Kidney epithelial cell (primary cell): ENCODE results near the gene DNAJC22. TPM values are rescaled to one million over a fixed set of nuclear protein-coding genes. Genes with fewer than 3 reads are reported as not detected.

Source experiments
- DNase-seq: peaks from one replicate; pipeline ENCODE4 v3.0.0-alpha.2; 2010; ENCODE audit warnings: low read depth
- H3K27me3 ChIP-seq: 2 replicates; pipeline ENCODE4 v1.6.0; 2011; ENCODE audit warnings: low read length; ENCODE audit not compliant: control insufficient read depth, insufficient read depth
- H3K36me3 ChIP-seq: 2 replicates; pipeline ENCODE4 v1.5.1; 2011; ENCODE audit warnings: low read length; ENCODE audit not compliant: control insufficient read depth, insufficient read depth
- H3K4me3 ChIP-seq: 2 replicates; pipeline ENCODE4 v1.5.1; 2011; ENCODE audit warnings: low read depth, mild to moderate bottlenecking, control low read depth, low read length
- total RNA-seq: library from RNA; depleted of rRNA; stranded (reverse); fragments of >200 nt; gene quantifications from 2 replicates; pipeline ENCODE4 v1.2.3, GENCODE V29; 2015
- TF ChIP-seq, protein P1 (sequence below): IDR thresholded peaks from 2 replicates; pipeline ENCODE4 v1.5.1; 2011; ENCODE audit warnings: mild to moderate bottlenecking, moderate library complexity, low read length, control low read depth, inconsistent platforms; ENCODE audit not compliant: insufficient read depth, poor library complexity, severe bottlenecking

Gene DNAJC22
- total RNA-seq, 1 donor from 2014 or later = 1.6 TPM

DNA sequence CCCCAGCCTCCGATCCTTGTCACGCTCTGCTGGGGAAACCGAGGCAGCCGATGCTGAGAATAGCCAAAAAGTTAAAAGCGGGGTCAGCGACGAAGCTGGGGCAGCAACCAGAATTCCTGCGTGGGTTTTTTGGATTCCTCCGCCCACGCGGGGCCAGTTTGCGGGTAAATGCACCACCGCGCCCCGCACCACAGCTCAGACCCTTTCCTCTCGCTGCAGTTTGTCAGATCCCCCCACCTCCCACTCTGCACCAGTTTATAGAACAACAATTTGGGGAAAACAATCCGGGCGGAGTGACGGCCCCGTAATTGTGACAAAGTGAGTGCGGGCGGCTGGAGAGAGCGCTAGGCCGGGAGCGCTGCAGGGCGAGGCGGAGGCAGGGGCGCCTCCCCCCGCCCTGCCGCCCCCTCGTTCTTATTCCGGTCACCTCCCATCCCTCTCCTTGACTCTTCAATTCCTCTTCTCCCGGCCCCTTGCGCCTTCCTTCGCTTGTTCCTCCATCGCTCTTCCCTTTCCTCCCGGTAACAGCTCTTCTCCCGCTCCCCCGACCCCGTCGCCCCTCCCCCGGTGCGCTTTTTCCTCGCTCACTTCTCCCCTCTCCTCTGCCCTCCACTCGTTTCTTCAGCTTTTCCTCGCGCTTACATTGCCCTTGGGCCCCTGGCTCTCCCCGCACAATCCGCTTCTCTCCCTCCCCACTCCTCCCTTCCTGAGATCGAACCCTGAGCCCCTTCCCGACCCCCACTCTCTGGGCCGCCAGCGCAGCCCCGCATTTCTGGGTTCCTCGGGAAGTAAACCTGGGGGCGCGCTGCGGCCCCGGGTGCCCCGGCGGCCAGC, 646 bp upstream of the DNAJC22 start:
- DNase-seq = no peak
- Histone ChIP-seq H3K27me3 (peaks cover 53% of the 10 kb centered on the region), H3K4me3 (peak overlapping the region; percentile 2), H3K36me3 (no peaks in the 10 kb centered on the region)
- TF ChIP-seq, protein P1, sequence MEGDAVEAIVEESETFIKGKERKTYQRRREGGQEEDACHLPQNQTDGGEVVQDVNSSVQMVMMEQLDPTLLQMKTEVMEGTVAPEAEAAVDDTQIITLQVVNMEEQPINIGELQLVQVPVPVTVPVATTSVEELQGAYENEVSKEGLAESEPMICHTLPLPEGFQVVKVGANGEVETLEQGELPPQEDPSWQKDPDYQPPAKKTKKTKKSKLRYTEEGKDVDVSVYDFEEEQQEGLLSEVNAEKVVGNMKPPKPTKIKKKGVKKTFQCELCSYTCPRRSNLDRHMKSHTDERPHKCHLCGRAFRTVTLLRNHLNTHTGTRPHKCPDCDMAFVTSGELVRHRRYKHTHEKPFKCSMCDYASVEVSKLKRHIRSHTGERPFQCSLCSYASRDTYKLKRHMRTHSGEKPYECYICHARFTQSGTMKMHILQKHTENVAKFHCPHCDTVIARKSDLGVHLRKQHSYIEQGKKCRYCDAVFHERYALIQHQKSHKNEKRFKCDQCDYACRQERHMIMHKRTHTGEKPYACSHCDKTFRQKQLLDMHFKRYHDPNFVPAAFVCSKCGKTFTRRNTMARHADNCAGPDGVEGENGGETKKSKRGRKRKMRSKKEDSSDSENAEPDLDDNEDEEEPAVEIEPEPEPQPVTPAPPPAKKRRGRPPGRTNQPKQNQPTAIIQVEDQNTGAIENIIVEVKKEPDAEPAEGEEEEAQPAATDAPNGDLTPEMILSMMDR = no peak

DNA sequence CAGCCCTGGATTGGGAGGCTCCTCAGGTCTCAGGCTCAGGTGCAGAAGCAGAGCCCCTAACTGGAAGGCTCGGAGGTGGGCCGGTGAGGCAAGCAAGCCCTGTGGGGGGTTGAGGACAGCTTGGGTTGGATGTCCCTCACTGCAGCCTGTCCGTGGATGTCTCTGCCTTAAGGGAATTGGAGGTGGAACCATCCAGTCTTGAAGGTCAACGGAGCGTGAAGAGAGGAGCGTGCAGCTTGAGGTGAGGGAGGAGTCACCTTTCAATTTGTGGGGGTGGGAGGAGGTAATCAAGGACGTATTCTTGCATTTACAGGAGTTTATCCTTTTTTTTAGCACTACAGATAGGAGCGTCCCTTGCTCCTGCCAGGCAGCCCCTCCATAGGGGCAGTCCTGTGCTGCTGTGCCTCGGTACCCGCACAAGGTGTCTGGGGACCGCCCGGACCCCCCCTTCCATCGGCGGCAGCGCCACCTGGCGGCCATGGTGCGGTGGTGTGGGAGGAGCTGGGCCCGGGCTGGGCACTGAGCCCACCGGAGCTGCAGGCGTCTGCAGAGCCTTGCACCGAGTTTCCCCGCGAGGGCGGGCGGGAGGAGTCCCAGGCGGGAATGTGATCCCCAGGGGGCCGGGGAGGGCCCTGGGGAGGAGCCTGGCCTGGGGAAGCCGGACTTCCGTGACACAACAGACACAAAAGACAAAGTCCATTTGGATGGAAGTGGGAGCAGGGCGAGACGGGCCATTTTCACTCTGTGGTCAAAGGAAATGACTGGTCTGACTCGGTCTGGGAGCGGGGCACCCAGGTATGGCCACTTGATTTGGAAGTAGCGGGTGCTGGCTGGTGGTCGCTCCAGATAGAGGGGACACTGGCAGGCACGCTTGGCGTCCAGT, 864 bp downstream of the DNAJC22 start:
- TF ChIP-seq, protein P1 = peak; percentile 94
- H3K4me3 ChIP-seq = peak overlapping the region; percentile 4
- no peaks in the 10 kb centered on the region for H3K36me3 ChIP-seq
- DNase-seq = no peak
- peaks cover 38% of the 10 kb centered on the region for H3K27me3 ChIP-seq

DNA sequence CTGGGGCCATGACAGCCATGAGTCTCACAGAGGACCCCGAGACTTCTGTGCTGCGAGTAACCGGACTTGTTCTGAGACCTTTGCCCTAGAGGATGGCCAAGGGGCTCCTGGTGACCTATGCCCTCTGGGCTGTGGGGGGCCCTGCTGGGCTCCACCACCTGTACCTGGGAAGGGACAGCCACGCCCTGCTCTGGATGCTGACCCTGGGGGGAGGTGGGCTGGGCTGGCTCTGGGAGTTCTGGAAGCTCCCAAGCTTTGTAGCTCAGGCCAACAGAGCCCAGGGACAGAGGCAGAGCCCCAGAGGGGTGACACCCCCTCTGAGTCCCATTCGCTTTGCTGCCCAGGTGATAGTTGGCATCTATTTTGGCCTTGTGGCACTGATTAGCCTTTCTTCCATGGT, 2.1 kb downstream of the DNAJC22 start:
- Histone ChIP-seq H3K27me3 (peaks cover 27% of the 10 kb centered on the region), H3K4me3 (no peak overlapping the region)
- TF ChIP-seq, protein P1 = no peak

DNA sequence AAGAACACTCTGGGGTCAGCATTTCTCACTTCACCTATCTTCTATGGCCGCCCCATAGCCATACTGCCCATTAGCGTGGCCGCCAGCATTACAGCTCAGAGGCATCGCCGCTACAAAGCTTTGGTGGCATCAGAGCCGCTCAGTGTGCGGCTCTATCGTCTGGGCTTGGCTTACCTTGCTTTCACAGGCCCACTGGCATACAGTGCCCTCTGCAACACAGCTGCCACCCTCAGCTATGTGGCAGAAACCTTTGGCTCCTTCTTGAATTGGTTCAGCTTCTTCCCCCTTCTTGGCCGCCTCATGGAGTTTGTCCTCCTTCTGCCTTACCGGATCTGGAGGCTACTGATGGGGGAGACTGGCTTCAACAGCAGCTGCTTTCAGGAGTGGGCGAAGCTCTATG, 2.6 kb downstream of the DNAJC22 start:
- no peaks in the 10 kb centered on the region for H3K36me3 ChIP-seq
- H3K4me3 ChIP-seq = no peak overlapping the region
- DNase-seq = no peak
- H3K27me3 ChIP-seq = peaks cover 23% of the 10 kb centered on the region
- TF ChIP-seq, protein P1 = no peak

More for the DNA sequence above, 2.1 kb downstream of the DNAJC22 start:
- no peaks in the 10 kb centered on the region for H3K36me3 ChIP-seq
- DNase-seq = no peak

DNA sequence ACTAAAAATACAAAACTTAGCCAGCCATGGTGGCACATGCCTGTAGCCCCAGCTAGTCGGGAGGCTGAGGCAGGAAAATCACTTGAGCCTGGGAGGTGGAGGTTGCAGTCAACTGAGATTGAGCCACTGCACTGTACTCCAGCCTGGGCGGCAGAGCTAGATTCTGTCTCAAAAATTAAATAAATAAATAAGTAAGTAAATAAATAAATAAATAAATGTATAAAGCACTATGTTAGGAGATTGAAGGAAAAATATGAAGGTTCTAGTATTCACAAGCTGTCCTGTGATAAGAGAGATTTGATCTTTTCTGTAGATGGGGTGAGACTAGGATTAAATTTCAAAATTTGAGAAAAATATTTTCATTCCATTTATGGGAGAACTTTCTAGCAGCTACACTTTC, 5.7 kb downstream of the DNAJC22 start:
- H3K36me3 ChIP-seq = no peaks in the 10 kb centered on the region
- no peak overlapping the region for H3K4me3 ChIP-seq
- no peaks in the 10 kb centered on the region for H3K27me3 ChIP-seq
- no peak for DNase-seq
- TF ChIP-seq, protein P1 = no peak
